Ammon's horn (tissue), 1 donor: ENCODE results near the gene RAB25.
"Not testable (repeated sequence)": the region's sequence is repeated elsewhere in the genome, so short reads cannot be mapped to it uniquely, and the experiment has no call there.

Source experiments
- DNase-seq: peaks from one replicate; pipeline ENCODE4 v3.0.0-alpha.2; 2016; ENCODE audit warnings: low spot score

The RAB25 gene

DNA sequence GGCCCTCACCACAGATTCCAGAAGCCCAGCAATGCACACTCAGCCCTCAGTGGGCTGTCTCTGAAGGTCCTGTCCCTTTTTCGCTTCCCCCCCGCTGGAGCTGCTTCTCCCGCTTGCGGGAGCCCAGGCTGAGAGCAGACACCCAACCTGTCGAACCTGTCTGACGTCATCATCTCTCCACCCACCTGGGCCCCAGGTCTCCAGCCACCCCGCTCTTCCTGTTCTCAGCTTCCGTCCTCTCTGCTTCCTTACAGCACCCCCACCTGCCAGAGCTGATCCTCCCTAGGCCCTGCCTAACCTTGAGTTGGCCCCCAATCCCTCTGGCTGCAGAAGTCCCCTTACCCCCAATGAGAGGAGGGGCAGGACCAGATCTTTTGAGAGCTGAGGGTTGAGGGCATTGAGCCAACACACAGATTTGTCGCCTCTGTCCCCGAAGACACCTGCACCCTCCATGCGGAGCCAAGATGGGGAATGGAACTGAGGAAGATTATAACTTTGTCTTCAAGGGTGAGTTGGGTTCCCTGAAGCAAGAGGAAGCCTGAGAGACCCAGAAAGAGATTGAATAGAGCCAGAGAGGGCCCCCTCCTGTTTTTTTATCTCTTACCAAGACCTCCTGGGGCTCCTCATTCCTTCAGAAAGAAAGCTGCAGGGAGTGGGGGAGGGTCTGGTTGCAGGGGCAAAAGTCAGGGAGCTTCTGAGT lies at the start of gene RAB25:
Gene RAB25 (plus strand): TSS at position 224 of the 700 bp plus-strand sequence. CDS start 241 bp downstream, at position 465.
- DNase-seq: no peak

DNA sequence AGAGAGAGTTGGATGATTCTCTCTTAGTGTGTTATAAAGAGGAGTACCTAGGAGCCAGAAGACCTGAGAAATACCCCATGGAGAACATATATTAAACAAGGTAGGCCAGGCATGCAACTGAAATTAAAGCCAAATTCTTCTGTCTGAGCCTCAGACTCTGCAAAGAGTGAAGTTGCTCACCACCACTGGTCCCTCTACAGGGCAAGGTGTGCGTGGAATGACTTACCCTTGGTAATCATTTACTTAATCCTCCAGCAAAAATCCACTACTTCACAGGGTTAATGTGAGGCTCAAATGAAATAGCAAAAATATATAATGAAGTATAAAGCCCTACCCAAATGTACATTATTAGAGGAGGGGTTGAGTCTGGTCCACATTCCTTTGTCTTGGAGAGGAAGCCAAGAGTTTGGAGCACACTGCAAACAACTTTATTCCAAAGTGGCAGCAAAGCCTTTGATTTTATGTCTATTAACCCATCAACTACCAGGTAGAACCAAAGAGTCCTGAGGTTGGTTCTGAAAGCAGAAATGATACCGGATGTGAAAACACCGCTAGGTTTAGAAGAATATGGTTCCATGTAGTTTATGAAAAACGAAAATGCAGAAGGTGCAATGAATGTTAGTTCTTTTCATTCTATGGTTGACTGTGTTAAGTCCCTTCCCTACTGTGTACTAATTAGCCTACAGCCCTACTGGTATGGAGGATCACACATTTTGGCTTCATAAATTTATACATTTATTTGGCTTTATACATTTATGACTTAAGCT lies 48.7 kb upstream of the RAB25 start:
- DNase-seq: no peak

DNA sequence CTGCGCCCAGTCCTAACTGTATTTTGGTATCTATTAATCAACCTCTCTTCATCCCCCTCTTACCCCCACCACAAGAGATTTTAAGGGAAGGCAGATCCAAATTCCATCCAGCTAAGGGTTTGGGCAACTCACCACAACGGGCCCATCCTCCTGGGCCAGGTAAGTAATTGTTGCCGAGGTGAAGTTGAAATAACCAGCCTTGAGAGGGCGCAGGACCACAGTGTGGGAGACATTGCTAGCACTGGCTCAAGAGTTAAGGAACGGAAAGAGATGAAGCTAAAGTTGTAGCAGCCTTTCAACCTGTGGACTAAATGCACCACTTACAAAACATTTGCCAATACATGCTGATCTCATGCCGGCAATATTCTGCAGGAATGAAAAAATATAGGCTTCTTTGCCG lies 46.1 kb upstream of the RAB25 start:
- no peak for DNase-seq

DNA sequence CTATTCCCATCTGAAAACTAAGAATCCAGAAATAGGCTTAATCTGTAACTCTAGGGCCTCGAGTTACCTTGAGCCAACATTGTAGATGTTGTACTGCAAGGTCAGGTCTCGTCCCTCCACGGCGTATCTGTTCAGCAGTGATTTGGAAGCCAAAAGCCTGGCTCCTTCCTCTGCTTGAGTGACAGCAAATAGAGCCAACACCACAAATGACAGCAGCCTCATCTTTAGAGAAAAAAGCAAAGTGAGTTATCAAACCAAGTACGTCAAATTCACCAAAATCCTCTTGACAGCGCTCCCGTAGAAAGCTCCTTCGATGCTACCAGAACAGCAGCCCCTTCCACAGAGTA lies 41.0 kb upstream of the RAB25 start:
- DNase-seq: no peak

DNA sequence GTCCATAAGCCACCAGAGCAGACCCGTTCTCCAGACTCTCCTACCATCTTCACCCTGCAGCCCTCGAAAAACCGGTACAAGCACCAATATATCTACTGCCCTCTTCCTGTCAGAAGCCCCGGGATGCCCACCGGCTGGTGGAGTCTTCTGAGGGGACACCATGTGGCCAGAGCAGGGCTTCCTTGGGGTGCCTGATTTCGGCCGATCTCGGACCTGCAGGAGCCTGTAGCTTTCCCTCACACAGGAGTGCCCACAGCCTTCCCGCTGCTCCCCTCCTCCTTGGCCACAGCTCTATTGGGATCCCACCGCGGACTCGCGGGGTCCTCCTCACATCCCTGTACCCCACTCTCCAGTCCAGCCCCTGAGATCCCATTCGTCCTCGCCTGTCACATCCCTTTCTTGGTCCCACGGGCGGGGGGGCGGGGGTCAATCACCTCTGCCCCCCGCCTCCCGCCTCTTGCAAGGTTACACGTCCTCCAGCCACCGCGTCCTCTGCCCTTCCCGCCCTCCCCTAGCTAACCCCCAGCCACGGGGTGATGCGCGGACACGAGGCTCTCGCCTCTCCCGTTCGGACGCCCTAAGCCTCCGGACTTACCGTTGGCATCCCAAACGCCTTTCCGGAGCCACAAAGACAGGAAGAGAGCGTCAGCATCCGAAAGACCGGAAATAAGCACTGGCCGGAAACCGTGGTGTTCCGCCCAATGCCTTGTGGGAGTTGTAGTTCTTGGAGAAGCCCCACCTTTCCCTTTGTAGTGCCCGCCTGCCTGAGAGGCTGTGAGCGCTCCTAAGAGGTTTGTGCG lies 40.5 kb upstream of the RAB25 start, which contains the start of gene SSR2:
Gene SSR2 (minus strand): TSS at position 659 of the 800 bp plus-strand sequence. CDS start 784 bp downstream, outside the sequence.
- peak; percentile 96 for DNase-seq

DNA sequence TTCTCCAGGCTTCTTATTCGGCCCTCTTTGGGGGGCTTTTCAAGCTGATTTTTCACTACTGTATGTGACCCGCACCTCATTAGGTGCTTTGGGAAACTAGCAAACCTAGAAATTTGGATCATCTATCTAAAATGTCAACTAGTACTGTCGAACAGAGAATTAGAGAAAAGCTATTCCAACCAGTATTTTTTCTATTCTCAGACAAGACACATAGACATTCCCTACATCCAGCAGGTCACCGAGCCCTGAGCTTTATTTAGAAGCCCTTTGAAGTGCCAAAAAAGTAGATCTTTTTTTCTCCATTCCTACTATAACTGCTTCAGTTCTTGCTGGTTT lies 39.9 kb upstream of the RAB25 start:
- DNase-seq: no peak

GRCh38 chr1:156021954-156022353 lies 39.0 kb upstream of the RAB25 start:
- DNase-seq: no peak

- DNase-seq: no peak
Observed at GRCh38 chr1:156024801-156025200, 36.2 kb upstream of the RAB25 start.

DNA sequence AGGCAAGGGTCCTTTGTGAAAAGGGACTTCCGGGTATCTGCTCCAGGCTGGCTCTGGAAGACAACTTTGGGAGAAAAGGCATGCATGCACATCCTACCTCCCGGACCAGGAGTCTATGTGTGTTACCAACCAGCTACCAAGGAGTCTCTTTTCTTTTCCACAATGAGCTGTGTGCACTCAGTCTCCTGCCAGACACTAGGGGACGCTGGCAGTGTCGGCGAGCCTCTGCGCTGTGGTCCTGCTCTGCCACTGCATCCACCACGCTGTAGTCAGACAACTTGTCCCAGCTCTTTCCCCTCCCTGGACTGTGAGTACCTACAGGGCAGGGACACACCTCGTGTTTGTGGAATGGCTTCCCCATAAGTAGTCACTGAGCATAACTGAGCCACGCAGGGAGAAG lies 35.1 kb upstream of the RAB25 start:
- DNase-seq: peak; percentile 30

DNA sequence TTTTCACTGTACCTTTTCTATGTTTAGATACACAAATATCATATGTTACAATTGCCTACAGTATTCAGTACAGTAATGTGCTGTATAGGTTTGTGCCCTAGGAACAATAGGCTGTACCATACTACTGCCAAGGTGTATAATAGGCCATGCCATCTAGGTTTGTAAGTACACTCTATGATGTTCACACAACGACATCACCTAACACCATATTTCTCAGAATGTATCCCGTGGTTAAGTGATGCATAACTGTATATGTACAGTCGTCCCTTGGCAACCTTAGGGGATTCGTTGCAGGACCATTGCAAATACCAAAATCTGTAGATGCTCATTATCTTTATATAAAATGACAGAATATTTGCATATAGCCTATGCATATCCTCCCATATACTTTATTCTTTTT lies 34.4 kb upstream of the RAB25 start:
- no peak for DNase-seq

GRCh38 chr1:156033011-156033410 lies 27.9 kb upstream of the RAB25 start:
- no peak for DNase-seq

DNA sequence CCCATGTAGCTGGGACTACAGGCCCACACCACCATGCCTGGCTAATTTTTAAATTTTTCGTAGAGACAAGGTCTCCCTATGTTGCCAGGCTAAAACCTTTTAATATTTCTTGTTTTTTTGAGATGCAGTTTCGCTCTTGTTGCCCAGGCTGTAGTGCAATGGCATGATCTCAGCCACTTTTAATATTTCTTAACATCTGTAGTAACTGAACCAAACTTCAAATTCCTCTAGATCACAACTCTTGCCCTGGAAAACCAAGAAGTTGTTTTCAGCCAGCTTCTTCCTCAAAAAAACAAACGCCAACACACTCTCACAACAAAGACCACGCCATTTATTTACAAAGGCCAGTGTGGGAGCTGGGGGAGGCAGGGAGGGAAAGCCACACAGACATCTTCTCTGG lies 26.0 kb upstream of the RAB25 start:
- DNase-seq: not testable (repeated sequence)

DNA sequence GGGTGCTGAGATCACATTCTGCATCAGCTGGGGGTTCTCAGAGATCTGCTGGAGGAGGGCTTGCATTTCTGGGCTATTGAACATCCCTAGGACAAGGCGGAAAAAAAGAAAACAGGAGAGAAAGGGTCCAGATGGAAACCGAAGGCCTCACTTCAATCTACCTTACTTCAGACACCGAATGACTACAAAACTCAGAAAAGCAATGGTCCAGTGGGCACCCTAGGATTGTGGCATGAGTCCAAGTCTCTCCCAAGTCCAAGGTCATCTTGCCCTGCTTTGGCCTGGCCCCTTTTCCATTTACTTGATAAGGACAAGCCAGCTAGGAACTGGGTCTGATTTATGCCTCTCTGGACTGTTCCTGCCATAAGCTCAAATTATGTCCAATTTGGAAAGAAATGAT lies 18.1 kb upstream of the RAB25 start:
- DNase-seq: no peak

DNA sequence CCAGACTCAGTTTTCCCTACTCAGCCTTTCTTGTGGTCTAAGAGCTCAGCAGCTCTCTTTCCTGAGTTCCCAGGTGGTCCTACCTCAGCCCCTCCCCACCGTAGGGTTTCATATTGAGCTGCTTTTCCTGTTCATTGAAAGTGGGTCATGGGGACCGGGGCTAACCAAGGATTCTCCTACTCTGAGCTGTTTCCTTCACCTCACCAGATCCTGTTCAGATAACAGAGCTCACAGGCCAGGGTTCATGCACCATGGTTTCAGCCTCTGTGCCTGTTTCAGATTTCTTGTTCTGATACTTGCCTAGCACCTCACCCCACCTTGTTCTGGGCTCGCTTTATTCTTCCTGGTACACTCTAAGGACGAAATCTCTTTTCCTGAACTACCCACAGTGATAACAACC lies 15.9 kb upstream of the RAB25 start:
- DNase-seq: no peak

DNA sequence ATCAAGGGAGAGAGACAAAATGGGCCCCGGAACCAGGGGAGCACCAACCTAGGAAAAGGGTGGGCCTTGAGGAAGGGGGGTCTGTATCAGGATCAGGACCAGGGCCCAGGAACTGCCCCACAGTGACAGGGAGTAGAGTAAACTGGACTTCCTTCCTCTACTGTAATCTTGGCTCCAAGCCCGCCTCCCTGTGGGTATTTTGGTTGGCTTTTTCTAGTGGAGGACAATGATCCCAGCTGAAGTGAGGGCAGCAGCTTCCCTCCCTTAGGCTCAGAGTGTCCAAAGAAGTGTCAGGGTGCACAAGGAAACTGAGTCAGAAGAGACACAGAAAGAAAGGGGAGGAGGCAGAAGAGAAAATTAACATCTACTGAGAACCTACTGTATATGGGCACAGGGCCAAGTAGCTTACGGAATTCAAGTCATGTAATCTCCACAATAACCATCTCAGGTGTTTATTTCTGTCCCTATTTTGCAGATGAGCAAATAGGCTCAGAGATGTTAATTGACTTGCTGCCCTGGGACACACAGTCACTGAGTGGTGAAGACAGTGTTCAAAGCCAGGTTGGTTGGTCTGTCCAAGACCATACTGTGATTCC lies 12.2 kb upstream of the RAB25 start:
- no peak for DNase-seq

DNA sequence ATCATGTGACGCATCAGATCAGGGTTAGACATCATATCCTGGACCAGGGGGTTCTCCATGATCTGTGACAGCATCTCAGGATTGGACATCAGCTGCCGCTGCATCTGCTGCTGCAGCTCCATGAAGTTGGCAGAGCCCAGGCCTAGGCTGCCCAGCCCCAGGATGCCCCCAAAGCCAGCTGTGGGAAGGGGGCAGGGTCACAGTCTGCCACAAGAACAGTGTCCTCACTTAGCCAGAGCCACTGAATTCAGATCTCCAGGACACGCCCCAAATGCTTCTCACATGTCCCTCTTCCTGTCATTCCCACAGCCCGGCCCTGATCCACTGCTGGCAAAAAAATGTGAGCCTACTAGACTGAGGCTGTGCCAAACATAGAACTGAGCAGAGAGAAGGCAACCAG lies 10.6 kb upstream of the RAB25 start:
- DNase-seq: peak; percentile 56

- DNase-seq: no peak
Observed at GRCh38 chr1:156051011-156051725, 9.8 kb upstream of the RAB25 start.

- peak; percentile 42 for DNase-seq
Observed at GRCh38 chr1:156052862-156053767, 7.8 kb upstream of the RAB25 start.

- peak; percentile 94 for DNase-seq
Observed at GRCh38 chr1:156053768-156054499, 7.0 kb upstream of the RAB25 start, which contains the start of gene UBQLN4. TSS of gene UBQLN4 (minus strand) at chr1:156053798. CDS start at chr1:156053701, 97 bp downstream.
